ENCODE results near the gene POLR3F.
"Not testable (repeated sequence)": the region's sequence is repeated elsewhere in the genome, so short reads cannot be mapped to it uniquely, and the experiment has no call there.

Gene POLR3F

GRCh38 chr20:18466894-18467730 lies at the start of gene POLR3F, which contains the start of gene DZANK1:
TSS of gene POLR3F (plus strand) at chr20:18467390. CDS start at chr20:18467507, 117 bp downstream.
TSS of gene DZANK1 (minus strand) at chr20:18467030. CDS start at chr20:18465358, 1,672 bp downstream.
- peak; percentile 94 to 95 for DNase-seq

- no peak for DNase-seq
Measured at GRCh38 chr20:18421608-18422007, 45.6 kb upstream of the POLR3F start.

GRCh38 chr20:18427214-18427613 lies 40.0 kb upstream of the POLR3F start:
- DNase-seq, result no peak

GRCh38 chr20:18428490-18429173 lies 38.6 kb upstream of the POLR3F start:
- no peak for DNase-seq

GRCh38 chr20:18430172-18430826 lies 36.9 kb upstream of the POLR3F start:
- no peak for DNase-seq

- no peak for DNase-seq
Measured at GRCh38 chr20:18431206-18431605, 36.0 kb upstream of the POLR3F start.

- no peak for DNase-seq
Measured at GRCh38 chr20:18436847-18437246, 30.3 kb upstream of the POLR3F start.

GRCh38 chr20:18440403-18440802 lies 26.8 kb upstream of the POLR3F start:
- no peak for DNase-seq

- DNase-seq, result no peak
Measured at GRCh38 chr20:18443886-18444285, 23.3 kb upstream of the POLR3F start.

- DNase-seq, result no peak
Measured at GRCh38 chr20:18456600-18456999, 10.6 kb upstream of the POLR3F start.

GRCh38 chr20:18465536-18466200 lies 1.5 kb upstream of the POLR3F start:
- DNase-seq, result no peak

GRCh38 chr20:18466574-18466893 lies 656 bp upstream of the POLR3F start:
- DNase-seq, result no peak

GRCh38 chr20:18477218-18477617 lies 10.0 kb downstream of the POLR3F start:
- no peak for DNase-seq

- no peak for DNase-seq
Measured at GRCh38 chr20:18477821-18478220, 10.6 kb downstream of the POLR3F start.

GRCh38 chr20:18481596-18481995 lies 14.4 kb downstream of the POLR3F start:
- DNase-seq, result no peak

GRCh38 chr20:18488301-18488700 lies 21.1 kb downstream of the POLR3F start:
- no peak for DNase-seq

- DNase-seq, result no peak
Measured at GRCh38 chr20:18496042-18496441, 28.9 kb downstream of the POLR3F start.

GRCh38 chr20:18496740-18497592 lies 29.8 kb downstream of the POLR3F start, which contains the start of gene RBBP9:
TSS of gene RBBP9 (minus strand) at chr20:18497225. CDS start at chr20:18497167, 58 bp downstream.
- peak; percentile 78 to 84 for DNase-seq

- DNase-seq, result no peak
Measured at GRCh38 chr20:18497603-18498002, 30.4 kb downstream of the POLR3F start.

GRCh38 chr20:18501672-18502071 lies 34.5 kb downstream of the POLR3F start:
- DNase-seq, result not testable (repeated sequence)

- no peak for DNase-seq
Measured at GRCh38 chr20:18504479-18505060, 37.4 kb downstream of the POLR3F start.

GRCh38 chr20:18506744-18507143 lies 39.6 kb downstream of the POLR3F start:
- peak in 1 of 2 donors; percentile 5 for DNase-seq

Data from stimulated activated CD4-positive, alpha-beta T cell treated with anti-CD3 and anti-CD28 coated beads, Interleukin-2, amount 100 ng/mL, for 24 hours (primary cell).